Jurkat, Clone E6-1 (cell line): ENCODE results near the gene ENPP3.

Experiments
- DNase-seq: peaks from one replicate; pipeline ENCODE4 v3.0.0-alpha.2; 2011; ENCODE audit warnings: low read depth, low spot score
- H3K4me3 ChIP-seq: 2 replicates; pipeline ENCODE4 v1.5.1; 2011; ENCODE audit warnings: mild to moderate bottlenecking, low read length, control low read depth, moderate library complexity

ENPP3 gene

DNA sequence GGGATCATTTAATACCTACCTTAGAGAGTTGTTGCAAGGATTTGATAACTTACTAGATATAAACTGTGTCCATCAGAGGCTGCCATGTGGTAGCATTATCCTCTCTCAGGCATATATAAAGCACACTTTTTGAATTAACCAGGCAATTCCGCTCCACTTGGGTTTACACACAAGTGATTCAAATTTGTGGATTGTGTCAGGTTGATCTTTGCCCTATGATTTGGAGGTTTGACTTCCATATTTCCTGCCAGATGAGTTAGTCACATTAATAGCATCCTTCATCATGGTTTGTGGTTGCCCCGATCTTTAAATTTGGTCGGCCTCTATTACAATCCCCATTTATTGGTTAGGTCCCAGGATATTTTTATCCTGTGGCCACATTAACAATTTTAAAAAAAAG is 118.5 kb downstream of the ENPP3 start:
- no peak for DNase-seq
- H3K4me3 ChIP-seq: no peak overlapping the region

DNA sequence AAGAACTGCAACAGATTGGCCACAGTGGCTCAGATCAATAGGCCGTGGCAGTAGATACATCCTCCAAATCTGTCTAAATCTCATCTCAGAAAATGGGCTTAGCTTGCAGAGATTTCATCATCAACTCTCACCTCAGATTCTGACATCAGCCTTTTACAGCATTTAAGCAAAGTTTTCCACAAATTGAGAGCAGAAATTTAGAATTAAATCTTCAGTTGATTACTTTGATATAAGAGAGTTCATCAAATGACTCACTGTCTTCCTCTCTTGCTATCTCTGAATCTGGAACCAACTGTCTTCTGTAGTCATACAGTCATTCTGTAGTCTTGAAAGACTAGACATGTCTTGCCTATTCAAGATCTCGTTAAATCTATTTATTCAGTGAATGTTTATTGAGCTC is 118.9 kb downstream of the ENPP3 start:
- no peak overlapping the region for H3K4me3 ChIP-seq
- DNase-seq: no peak

DNA sequence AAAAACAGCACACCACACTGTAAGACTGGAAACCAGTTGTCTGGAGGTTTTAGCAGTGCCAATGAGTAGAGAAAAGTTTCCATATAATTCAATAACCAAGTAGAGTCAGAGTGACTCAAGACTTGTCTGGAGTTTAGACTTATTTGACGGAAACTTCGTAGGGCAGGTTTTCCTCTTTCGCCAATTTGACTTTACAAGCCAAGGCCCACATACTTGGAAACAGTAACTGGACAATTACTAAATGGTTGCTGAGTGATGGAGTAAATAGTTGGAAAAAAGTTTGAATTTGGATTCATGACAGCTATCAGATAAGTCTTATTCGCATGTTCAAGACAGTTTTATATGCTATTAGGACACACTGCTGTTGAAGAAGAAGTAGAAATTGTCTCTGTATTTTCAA is 121.8 kb downstream of the ENPP3 start:
- DNase-seq: no peak
- no peak overlapping the region for H3K4me3 ChIP-seq

DNA sequence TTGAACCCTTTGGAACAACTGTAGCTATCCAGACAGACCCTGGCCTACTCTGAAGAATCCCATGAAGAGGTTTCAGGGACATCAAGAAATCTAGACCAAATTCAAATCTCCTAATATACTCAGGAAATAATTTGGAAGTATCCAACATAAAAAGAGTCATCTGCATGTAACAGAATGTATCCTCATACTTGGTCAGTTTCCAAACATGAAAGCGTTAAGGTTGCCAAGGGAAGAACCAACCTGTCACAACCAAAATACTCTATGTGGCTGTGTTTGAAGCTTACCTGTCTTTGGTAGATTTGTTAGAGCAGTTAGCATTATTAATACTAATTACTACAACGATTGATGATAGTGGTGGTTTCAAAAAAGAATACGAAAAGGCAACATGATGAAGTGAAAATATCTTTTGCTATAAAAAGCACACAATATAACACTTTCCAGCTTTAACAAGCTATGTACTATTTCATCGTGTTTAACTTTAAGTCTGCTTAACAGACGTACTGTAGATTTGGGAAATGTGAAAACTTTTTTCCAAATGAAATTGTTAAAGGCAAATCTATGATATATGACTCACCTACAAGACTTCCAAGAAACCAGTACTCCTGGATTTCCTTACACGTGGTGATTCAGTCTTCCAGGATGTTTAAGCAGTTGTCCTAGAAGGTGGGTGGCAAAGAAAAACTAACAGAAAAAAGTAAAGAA is 124.1 kb downstream of the ENPP3 start:
- H3K4me3 ChIP-seq: no peak overlapping the region
- DNase-seq: no peak

DNA sequence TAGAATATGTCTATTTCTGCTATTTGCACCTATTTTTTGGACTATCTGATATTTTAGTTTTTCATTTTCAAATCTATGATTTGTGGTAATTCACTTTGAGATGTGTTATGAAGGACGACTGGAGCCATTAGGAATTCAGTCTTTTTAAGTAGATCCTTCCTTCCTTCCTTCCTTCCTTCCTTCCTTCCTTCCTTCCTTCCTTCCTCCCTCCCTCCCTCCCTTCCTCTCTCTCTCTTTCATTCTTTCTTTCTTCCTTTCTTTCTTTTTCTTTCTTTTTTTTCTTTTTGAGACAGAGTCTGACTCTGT is 124.6 kb downstream of the ENPP3 start:
- no peak overlapping the region for H3K4me3 ChIP-seq
- DNase-seq: no peak

DNA sequence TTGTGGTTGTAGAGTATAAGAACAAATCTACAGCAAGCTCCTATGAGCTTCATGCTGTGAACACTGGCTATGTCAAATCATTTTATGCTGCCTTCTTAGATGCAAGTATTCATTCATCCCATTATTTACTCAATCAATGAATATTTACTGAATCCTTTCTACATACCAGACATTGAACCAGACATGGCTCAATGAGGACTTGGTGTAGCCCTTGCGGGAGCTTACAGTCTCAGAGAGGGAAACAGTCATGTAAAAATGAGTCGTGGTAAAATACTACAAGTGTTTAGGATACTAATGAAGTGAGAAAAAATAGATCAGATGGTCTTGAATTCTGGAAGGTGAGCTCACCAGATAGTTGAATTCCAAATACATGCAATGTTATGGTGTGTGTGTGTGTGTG is 125.9 kb downstream of the ENPP3 start:
- H3K4me3 ChIP-seq: no peak overlapping the region
- no peak for DNase-seq

DNA sequence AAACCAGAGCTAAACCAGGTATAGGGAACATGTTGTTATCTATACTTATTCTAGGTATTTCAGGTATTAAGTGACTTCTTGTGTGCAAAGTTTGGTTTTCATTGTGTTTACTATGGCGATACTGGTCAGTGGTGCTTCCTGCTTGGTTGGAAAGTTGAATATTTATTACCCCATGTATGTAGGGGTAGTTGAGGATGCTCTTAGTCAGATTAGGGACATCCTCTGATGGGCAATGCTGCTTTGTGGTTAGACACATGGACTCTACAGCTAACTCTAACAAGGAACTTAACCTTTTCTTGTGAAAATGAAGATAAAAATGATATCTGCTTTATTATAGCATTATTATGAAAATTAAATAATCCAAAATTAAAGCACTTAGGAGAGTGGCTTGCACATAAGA is 126.6 kb downstream of the ENPP3 start:
- H3K4me3 ChIP-seq: no peak overlapping the region
- no peak for DNase-seq

DNA sequence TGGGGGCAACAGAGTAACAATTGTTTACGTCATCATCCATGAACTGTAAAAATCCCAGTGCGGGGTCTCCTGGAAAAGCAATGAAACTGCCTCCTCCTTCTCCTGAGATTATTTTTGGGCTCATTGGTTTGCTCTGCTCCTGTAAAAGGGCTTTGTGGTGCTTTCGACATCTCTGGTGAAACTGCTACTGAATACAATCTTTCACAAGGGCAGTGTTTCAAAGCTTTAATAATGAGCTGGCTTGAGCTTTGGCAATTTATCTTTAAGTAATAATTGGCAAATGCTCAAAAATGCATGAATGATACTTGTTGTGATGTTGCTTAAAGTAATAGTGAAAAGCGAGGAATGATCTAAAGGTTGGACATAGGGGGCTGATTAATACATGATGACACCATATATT is 127.2 kb downstream of the ENPP3 start:
- H3K4me3 ChIP-seq: no peak overlapping the region
- no peak for DNase-seq

DNA sequence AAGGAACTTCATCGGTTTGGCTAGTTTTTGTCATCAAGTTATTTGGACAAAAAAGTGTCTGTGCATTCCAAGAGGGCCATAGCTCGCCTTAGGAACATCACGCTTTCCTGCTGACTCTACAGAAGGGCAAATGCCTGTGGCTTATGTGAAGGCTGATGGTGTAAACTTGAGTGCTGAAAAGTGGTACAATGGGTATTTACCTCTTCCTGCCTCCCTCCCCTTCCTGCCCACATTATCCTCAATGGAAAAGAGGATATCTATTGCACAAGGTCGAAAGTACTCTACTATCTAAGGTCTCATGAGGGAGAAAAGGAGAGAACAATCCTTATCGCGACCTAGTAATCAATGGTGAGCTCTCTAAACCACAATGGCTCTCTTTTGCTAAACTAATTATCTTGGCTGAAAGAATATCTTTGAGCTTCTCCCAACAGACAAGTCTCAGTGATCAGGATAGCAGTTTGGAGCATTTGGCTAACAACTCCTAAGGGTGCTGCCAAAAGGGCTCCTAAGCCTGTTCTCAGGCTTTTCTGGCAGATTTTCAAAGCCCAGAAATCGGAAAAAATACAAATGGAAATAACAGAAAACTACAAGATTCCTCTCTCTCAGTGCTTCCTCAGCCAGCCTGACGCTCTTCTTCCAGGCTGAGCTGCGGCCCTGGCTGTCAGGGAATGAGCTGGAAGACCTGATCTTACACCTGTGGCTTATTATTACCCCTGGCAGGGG is 128.1 kb downstream of the ENPP3 start:
- DNase-seq: no peak
- no peak overlapping the region for H3K4me3 ChIP-seq

DNA sequence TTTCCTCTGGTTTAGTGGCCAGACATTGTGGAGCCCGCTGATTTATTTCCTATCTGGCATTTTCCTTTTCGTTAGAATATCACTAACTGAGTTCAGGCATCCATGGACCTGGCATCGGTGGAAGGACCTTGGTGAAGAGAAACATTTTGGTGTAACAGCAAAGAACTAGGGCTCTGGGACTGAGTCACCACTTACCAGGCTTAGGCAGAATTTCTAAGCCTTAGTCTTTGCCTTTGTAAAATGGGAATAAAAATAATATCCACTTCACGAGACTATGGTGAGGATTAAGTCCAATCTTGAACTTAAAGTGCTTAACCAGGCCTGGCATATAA is 128.7 kb downstream of the ENPP3 start:
- no peak for DNase-seq
- no peak overlapping the region for H3K4me3 ChIP-seq

DNA sequence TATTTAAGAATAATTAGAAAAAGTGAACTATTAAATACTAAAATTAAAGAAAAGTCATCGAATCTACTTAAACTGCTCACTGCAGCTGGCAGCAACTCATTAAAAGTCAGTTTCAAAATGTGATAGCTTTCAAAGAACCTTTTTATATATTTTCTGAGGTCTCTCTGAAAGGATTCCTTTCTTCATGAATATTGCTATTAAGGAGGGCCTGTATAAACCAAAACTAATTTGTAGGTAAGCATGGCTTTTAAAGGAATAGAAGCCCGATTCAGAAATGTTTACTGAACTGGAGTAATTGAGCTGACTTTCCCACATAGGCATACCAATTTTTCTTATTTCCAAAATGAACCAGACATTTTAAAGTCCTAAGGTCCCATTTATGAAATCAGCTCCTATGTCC is 129.5 kb downstream of the ENPP3 start:
- no peak for DNase-seq
- no peak overlapping the region for H3K4me3 ChIP-seq

DNA sequence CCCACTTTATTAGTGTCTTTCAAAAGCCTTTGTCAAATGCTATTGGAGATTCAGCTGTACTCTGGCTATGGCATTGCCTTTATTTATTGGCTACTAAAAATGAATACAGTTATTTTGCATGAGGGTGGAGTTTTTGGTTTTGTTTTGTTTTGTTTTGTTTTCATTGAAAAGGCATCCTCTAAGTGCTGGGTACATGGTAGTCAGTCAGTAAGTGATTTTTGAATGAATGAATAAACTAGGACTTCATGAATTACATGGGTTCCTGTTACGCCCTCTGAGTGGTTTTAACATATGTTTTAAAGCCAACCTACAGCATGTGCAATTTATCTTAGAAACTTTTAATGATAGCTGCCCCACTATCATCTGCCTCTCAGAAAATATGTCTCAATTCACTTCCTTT is 131.9 kb downstream of the ENPP3 start:
- no peak for DNase-seq
- no peak overlapping the region for H3K4me3 ChIP-seq

DNA sequence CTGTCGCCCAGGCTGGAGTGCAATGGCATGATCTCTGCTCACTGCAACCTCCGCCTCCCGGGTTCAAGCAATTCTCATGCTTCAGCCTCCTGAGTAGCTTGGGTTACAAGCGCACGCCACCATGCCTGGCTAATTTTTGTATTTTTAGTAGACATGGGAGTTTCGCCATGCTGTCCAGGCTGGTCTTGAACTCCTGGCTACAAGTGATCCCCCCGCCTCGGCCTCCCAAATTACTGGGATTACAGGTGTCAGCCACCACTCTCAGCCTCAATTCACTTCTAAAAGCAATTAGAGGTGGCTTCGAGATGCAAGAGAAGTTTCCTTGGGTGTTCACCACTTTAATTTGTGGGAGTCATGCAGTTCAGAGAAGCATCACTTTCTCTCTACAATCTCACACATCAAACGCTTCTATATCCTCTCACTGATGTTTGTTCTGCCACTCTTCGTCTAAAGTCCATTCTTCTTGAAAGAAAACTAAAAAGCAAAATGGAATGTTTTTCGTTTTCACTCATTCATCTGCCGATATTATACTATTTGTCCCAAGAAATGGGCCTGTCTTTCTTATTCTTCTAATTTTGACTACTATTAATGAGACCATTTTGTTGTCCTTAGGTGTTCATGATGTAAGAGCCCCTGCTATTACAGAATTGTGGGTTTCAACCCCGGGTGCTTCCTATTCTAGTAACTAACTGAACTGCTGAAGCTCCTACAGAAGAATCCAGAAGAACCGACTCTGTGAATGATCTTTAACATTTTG is 132.5 kb downstream of the ENPP3 start:
- H3K4me3 ChIP-seq: no peak overlapping the region
- DNase-seq: no peak

DNA sequence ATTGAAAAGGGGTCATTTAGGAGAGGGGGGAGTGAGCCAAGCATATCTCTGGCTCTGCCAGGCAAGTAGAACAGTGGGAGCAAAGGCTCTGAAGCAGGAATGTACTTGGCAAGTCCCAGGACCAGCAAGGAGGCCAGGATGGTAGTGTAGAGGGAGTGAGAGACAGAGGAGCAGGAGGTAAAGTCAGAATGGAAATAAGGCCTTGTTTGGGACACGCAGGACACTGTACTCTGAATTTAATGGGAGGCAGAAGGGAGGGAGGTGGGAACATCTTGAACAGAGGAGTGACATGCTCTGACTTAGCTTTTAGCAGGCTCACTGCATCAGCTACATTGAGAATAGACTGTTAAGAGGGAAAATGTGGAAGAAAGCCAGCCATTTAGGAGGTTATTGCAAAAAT is 133.7 kb downstream of the ENPP3 start:
- no peak overlapping the region for H3K4me3 ChIP-seq
- no peak for DNase-seq

DNA sequence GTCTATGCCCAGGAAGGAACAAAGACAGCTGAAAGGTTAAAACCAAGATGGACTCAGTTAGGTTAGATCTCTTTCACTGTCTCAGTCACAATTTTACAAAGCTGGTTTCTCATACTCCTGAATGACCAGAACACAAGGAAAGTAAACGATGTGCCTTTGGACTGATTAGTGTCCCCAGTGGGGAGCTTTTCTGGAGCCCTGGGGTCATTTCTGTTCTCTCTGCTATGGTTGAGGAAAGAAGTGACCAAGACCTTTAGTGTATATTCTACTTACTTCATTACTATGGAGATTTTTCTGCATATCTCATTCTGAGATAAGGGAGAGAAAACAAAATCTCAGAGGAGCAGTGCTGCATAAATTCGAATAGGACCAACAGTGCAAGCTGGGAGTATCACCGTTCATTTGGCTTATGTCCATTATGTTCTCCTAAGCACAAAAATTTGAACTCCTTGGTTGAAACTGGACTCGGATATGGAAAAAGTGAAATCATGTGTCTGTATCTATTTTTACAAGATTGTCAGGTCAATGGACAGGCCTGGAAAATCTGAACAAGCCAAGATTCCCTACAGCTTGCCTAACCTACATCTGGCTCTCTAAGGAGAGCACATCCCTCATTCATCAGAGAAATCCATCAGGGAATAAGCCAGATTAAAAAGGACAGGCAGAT is 136.3 kb downstream of the ENPP3 start:
- DNase-seq: no peak
- H3K4me3 ChIP-seq: no peak overlapping the region

DNA sequence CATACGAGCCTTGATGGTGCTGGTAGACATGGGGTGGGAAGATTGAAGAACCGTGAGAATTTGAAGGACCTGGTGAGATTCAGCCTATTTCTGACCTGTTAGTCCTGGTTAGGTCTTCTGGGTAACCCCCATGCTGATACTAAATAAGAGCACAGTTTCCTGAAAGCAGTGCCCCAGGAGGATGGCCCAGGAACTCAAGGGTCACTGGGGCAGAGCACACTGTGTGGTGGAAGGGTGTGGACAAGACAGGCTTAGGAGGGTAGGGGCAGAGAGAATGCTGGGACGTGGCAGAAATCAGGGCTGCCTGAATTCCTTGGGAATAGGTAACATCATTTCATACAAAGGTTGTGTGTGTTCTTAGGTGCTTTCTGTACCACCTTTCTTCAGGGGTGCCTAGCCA is 138.8 kb downstream of the ENPP3 start:
- H3K4me3 ChIP-seq: no peak overlapping the region
- DNase-seq: no peak

DNA sequence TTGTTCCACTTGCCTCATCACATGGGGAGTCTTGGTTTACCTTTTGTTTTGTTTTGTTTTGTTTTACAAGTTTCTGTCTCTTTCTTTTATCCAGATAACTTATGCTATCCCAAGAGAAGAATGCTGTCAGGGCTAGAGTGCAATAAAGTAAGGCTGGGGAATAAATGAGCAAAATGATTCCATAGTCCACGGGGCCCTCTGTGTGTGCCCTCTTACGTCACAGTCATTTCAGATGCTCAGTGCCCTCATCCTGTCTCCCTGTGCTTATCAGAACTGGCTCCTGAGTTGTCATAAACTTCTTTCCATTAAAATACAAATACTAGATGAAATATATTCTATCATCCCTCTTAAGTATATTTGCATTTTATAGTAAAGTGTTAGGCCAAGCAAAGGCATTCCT is 139.9 kb downstream of the ENPP3 start:
- H3K4me3 ChIP-seq: no peak overlapping the region
- DNase-seq: no peak

DNA sequence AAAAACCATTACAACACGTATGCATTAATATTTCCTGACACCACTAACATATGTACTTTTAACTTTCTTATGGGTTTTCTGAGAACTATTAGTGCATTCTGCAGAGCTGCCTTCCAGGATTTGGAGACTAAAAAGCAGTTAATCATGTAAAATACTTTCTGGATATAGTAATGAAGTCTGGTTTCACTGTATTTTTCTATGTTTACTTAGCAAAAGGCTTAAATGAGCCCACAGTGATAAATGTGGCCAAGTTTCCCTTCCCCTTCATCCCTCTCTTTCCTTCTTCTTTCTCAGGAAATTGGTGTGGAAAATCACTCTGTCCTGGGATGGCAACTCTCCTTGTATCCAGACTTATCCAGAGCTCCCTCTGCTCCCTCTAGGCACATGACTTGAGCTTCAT is 141.1 kb downstream of the ENPP3 start:
- H3K4me3 ChIP-seq: no peak overlapping the region
- DNase-seq: no peak

DNA sequence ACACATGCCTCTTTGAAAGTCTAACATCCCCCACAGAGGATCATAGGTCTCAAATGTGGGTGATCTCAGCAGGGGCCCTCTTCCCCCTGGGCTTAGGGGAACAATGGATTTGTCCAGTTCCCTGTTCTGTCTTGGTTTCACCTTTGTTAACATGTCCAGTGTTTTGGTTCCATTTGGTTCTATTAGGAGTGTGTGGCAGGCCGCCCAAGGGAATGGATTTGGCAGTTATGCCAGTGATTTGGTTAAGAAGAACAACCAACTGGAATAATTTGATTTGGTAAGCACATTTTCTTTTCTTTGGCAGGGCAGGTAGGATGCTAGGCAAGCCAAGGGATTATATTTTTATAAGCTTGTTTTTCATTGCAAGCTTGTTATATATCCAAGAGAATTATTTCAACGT is 142.2 kb downstream of the ENPP3 start:
- no peak overlapping the region for H3K4me3 ChIP-seq
- no peak for DNase-seq

DNA sequence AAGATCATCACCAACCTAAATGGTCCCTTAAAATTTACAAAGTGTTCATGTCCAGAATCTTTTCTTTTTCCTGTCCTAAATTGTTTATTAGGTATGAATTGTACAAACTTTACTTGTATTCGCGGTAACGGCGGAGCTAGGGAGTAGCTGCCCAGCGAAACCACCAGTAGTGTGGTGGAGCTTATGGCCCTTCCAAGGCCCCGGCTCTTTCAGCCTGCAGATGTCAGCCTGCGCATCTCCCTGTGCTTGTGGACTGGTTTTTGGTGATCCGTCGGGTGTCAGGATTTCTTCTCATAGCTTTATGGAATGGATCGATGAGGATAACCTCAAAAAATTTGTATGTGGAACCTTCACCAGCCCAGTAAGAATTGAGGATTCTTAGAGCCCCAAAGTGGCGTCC is 143.5 kb downstream of the ENPP3 start:
- DNase-seq: no peak
- H3K4me3 ChIP-seq: no peak overlapping the region
